DMS153 treated with DMSO at 0.1 percent for 48 hours (cell line): ENCODE results near the gene PXK.
"Not testable (repeated sequence)": the region's sequence is repeated elsewhere in the genome, so short reads cannot be mapped to it uniquely, and the experiment has no call there.

Experiments used
- DNase-seq: peaks from one replicate; lab custom pipeline; 2025; ENCODE audit not compliant: unreplicated experiment; lab: John Stamatoyannopoulos, UW

PXK gene

DNA sequence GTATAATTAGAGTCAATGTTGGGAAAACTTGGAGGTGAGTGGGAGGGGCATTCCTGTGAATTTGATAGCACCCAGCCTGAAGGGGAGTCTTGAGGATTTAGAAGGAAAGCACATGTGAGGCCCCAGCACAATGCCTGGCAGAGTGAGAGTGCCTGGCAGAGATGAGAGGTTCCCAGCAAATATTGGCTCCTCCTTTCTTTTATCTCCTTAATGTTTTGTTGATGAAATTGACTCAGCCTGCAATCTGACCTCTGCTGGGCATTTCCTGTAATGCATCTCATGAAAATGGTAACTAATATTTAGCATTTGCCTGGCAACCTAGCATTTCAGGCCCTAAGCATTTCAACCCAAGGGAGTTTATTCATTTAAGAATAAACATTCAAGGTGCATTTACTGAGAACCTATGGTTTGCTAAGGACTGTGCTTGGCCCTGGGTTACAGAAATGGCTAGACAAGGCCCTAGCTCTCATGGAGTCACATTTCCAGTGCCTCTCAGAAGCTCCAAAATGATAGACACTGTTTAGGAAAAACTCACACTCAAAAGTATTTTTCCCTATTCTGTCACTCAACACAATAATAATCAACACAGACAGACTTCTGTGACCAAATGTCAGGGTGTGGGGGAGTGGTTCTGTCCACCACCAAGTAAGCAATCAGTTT, 82.0 kb downstream of the PXK start:
- DNase-seq, result peak; percentile 41

DNA sequence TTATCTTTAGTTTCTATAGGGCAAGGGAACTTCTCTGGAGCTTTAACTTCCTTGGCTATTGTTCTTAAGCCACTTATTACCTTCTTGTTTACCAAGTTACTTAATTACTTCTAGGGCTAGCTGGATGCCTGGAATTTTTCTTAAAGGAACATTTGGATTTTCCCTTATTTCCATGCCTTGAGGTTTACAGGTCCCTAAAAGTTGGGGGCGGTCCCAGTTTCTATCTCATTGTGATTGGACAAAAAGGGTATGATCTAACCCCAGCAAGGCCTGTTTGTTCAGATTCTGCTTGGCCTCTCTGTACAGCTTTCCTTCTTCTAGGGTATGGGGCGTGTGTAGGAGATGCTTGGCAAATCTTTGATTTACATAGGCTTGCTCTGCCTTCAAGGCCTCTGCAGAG, 83.5 kb downstream of the PXK start:
- no peak for DNase-seq

DNA sequence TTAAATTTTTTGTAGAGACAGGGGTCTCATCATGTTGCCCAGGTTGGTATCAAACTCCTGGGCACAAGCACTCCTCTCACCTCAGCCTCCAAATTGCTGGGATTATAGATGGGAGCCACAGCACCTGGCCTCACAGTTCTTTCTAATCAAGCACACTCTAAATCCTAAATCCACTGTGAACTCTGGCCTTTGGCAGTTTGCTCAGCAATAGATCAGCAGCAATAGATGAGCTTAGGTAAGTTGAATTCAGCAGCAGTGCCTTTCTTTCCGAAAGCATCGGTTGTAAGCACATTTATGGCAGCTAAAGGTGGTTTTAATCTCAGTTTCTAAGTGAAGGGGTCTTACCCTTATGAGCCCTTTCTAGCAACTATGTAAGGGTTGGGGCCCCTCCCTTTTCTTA, 84.4 kb downstream of the PXK start:
- DNase-seq, result no peak

DNA sequence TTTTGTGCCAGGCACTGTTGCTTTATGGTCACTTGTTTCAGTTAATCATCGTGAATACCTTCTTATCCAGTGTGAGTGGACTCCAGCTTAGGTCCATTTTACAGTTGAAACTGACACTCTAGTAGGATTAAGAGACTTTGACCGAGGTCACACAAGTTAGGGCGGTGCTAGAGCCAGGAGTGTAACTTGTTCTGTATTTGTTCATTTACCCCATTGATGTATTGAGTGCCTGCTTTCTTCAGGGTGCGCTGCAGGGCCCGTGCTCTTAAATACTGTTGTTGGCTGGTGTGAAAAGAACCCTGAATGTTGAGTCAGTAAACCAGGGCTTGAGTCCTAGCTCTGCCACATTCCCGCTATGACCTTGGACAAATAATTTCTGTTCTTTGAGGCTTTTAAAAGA, 85.5 kb downstream of the PXK start:
- DNase-seq, result no peak

DNA sequence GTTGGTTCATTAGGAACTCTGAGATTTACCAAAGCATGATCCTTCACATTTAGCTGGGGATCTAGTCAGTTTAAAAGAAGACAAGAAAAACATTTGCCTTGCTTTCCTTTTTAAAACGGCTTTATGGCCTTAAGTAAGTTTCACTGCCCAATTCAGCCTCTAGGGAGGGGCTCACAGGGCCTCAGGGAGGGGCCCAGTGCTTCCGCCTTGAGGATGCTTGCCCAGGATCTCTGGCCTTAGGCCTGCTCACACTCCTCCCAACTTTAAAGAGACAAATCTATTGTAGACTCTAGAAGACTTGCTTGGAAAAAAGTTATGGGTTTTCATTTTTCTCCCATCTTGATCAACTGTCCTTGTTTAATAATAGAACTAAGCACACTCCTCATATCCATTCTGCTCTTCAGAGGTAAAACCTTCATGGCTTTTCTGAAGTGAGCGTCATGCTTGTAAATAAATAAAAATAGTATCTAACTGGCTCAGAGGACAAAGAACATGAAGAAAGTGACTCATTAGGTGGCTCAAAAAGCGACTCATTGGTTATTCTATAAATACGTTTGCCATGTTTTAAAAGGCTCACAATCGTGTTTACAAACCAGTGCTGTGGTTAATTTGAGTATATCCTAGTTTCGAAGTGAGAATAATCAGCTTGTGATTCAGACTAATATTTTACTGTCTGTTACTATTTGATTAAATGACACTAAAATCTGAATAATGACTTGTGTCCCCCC, 87.3 kb downstream of the PXK start:
- no peak for DNase-seq

DNA sequence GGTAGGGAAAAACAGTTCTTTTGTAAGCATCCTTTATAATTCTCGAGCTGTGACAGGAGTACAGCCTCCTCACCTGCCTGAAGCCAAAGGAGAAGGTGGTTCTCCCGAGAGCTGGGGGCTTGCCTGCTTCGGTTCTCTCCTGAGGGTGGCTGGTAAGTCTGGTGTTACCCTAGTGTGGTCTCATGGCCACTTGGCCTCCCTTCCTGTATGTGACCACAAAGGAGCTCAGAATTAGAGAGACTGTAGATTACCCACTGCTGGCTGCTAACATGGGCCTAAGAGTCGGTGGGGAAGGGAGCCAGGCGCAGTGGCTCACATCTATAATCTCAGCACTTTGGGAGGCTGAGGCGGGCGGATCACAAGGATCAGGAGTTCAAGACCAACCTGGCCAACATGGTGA, 88.3 kb downstream of the PXK start:
- DNase-seq, result no peak

DNA sequence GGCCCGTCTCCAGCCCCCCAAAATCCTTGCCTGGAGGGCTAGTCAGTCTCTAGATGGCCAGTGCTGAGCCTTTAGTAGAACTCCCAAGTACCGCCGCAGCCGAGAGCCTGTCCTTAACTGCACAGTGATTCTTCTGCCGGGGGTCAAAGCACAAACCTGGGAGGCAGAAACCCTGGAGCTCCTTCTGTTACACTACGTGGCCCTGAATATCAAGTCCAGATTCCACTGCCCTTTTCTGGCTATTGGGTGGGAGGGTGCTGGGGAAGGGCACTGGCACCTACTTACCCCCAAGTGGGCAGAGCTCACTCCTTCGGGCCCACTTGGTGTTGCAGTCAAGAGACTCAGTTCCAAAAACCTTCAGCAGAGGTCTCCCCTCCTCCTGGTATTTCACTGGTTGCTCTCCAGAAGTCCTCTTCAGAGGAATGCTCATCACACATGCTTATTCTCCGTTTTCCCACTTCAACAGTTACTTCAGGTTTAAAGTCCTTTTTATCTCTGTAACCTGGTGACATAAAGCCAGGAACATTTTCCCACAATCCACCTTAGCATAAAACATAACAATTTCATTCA, 90.1 kb downstream of the PXK start:
- no peak for DNase-seq

DNA sequence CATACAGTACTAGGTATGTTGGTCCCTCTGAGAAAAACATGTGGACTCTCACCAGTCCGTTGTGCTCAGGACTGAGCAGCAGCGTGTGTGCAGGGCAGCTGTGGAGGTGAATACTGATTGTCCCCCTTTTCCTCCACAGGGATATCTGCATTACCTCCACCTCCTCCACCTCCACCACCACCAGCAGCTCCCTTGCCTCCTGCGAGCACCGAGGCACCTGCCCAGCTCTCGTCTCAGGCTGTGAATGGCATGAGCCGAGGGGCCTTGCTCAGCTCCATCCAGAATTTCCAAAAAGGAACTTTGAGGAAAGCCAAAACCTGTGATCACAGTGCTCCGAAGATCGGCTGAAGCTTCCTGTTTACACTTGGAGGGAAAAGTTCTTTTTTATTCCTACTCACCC, 91.9 kb downstream of the PXK start:
- no peak for DNase-seq

DNA sequence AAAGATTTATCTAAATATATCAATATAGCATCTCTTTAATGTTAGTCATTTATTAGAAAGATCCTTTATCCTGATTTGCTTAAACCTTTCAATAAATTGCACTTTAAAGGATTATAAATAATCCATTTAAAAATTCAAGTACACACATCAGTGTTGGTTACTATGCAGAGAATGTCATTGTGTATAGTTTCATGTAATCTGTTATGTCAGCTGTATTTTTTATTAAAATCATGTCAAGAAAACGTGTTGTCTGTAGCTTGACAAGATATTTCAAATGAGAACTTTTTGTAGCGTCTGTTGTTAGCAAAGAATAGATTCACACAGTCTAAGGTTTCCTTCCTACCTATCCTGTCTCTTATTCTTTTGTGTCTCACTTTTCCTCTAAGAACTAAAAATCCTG, 93.1 kb downstream of the PXK start:
- no peak for DNase-seq

DNA sequence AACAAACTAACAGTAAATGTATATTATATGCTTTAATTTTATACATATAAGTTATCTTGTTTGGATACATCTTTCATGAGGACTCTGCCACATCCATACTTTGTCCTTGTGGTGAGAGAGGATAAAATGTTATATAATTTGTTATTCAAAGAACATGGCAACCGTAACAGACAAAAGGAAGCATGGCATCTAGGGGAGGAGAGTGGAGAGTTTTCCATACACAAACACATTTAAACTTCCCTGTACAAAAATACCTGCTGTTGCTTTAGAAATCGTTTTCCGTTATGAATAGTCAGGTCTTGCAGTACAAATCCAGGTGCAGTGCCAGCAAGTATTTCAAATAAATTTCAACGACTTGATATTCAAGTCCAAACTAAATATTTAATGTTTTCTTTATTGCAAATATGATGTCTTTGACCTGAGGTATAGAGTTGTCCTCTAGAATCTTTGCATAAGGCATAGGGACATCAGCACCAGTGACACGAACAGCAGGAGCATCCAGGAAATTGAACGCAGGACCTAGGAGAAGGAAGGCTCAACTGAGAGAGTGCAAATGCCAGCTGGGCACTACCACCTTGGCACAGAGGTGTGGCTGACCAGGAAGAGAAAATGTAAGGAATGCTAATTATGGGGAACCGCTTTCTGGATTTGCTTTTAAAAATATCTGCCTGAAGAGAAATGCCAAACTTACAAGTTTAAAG, 95.1 kb downstream of the PXK start:
- DNase-seq, result no peak

DNA sequence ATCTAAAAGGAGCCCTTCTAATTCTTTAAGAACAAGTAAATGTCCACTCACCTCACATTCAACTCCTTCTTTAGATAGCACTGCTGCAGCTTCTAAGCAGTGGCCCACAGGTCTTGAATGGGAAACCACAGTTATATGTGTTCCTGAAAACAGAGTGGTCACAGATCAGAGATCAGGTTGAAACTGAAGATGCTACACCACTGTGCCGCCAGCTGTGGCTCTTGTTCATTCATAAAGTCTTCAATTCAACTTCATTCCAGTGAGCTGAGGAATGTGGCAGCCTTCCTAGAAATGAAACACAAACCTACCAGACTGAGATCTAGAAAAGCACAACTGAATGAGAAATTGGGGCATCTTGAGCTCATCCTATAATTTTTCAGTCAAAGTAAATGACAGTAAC, 97.0 kb downstream of the PXK start:
- no peak for DNase-seq

DNA sequence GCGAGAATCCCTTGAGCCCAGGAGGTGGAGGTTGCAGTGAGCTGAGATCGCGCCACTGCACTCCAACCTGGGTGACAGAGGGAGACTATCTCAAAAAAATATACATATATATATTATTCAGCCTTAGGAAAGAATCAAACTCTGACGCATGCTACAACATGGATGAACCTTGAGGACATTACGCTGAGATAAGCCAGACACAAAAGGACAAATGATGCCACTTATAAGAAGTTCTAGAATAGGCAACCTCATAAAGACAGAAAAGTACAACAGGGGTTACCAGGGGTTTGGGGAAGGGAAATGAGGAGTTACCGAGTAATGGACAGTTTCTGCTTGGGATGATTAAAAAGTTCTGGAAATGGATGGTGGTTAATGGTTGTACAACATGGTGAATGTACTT, 100.2 kb downstream of the PXK start:
- no peak for DNase-seq

DNA sequence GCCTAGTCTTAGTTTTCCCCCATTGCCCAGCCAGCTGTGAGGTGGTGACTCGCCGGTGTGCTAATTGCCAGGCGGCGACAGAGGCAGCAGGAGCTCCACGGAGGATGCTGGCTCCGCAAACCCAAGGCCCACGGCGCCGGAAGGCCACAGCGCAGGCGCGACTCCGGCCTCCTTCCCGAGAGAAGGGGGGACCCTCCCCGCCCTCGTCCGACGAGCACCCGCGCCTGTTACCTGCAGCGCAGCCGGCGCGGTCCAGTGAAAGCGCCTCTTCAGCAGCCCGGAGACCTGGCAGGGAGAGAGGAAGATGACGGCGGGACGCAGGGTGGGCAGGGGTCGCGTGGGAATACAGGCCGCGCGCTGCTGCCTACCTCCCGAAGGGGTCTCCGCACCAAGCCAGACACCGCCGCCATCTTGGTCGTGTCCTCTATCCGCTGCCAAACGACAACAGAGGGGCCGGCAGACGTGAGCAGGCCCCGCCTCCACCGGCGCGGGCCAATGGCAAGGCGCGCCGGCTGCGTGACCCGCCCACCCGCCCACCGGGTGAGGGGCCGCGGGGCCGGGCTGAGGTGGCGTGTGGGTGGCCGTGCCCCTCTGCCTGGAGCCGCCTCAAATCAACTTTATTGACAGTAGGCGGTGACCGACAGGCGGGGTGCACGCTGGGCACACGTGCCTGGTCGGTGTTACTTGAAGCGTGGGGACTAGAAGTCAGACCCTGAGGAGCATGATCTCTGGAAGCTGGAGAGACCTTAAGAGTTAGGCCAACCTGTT, 100.9 kb downstream of the PXK start, which contains the start of gene PDHB:
Gene PDHB, minus strand, starts transcription at position 433 of the 768 bp plus-strand sequence. Its CDS starts 23 bp downstream, at position 410.
- DNase-seq, result peak; percentile 27

DNA sequence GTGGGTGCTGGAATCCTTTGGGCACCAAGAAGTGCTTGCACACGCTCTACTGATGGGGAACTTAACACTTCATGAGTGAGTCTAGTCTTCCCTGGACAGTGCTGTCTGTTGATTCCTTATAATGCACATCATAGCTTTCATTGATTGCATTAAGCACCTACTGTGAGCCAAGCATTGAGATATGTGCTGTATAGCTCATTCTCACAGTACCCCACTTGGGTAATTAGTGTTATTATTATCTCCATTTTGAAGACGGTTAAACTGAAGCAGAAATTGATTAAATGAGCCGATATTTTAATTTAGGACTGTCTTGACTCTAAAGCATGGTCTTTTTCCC, 101.4 kb downstream of the PXK start:
- DNase-seq, result no peak

DNA sequence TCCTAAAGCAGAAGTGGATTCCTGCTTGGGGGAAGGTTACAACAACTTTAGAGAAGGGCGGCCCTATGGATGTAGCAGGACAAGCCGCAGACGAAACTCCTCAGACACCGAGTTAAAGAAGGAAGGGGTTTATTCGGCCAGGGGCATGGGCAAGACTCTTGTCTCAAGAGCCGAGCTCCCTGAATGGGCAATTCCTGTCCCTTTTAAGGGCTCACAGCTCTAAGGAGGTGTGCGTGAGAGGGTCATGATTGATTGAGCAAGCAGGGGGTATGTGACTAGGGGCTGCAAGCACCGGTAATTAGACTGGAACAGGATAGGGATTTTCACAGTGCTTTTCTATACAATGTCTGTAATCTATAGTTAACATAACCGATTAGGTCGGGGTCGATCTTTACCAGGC, 101.8 kb downstream of the PXK start:
- DNase-seq, result no peak

DNA sequence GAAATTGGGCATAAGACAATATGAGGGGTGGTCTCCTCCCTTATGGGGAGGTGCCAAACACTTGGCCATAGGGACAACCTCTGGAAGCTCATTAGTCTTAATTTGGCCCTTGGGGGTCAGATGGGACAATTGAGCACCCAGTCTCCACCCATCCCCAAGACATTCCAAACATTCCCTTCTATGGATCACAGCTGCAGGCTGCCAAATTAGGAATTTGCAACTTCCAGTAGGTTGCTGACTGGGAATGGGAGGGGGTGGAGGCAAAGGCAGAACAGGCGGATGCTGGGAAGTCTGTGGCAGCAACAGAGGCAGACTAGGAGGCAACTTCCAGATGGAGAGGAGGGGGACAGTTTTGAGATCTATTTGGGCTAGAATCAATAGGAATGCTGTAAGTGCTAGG, 102.3 kb downstream of the PXK start:
- no peak for DNase-seq

DNA sequence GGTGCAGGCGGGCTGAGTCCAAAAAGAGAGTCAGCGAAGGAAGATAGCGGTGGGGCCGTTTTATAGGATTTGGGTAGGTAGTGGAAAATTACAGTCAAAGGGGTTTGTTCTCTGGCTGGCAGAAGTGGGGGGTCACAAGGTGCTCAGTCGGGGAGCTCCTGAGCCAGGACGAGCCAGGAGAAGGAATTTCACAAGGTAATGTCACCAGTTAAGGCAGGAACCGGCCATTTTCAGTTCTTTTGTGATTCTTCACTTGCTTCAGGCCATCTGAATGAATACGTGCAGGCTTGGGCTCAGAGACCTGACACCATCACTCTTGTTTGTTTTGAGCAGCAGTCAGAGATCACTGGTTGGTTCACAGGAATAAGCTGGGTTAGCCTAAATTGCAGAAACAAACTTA, 104.6 kb downstream of the PXK start:
- DNase-seq, result not testable (repeated sequence)

DNA sequence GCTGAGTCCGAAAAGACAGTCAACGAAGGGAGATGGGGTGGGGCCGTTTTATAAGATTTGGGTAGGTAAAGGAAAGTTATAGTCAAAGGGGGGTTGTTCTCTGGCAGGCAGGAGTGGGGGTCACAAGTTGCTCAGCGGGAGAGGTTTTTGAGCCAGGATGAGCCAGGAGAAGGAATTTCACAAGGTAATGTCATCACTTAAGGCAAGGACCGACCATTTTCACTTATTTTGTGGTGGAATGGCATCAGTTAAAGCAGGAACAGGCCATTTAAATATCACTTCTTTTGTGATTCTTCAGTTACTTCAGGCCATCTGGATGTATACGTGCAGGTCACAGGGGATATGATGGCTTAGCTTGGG, 108.3 kb downstream of the PXK start:
- not testable (repeated sequence) for DNase-seq

DNA sequence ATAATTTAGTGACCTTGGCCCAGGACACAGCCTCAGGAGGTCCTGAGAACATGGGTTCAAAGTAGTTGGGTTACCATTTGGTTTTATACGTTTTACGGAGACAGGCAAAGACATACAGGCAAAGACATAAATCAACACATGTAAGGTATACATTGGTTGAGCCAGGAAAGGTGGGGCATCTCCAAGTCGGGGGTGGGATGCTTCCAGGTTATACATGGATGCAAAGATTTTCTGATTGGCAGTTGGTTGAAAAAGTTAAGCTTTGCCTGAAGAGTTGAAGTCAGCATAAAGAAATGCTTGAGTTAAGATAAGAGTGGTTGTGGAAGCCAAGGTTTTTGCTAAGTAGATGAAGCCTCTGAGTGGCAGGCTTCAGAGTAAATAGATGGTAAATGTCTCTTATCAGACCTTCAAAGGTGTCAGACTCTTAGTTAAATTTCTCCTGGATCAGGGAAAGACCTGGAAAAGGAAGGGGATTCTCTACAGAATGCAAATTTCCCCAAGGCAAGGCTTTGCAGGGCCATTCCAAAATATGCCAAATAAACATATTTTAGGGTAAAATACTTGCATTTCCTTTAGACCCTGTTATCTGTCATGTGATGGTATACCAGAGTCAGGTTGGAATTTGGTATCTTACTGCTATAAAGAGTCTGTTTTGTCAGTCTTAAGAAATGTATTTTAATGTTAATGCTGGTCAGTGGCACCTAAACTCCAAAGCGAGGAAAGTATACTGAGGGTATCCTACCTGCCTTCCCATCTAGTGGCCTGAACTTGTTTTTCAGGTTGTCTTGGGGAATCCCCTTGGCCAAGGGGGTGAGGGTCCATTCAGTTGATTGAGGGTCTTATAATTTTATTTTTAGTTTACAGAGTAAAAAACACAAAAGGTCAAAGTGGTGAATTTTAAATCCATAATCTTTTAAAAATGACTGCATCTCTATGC, 109.1 kb downstream of the PXK start:
- no peak for DNase-seq

DNA sequence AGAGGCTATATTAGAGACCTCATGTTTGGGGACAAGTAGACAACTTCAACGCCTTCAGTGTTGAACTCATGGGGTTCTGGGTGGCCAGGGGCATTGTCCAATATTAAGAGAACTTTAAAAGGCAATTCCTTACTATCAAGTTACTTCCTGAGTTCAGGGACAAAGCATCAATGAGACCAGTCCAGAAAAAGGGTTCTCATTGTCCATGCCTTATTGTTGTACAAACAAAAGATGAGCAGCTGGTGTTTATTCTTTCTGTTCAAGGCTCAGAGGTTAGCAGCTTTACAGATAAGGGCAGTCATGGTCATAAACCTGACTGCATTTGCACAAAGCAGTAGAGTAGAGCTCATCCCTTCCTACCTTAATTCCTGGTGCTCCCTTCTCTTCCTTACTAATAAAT, 119.5 kb downstream of the PXK start:
- DNase-seq, result no peak
